RKO (cell line): ENCODE data around the gene VIPAS39.

Experiments
- DNase-seq: peaks from one replicate; pipeline ENCODE4 v3.0.0-alpha.2; 2016; ENCODE audit warnings: low spot score

Gene VIPAS39

DNA sequence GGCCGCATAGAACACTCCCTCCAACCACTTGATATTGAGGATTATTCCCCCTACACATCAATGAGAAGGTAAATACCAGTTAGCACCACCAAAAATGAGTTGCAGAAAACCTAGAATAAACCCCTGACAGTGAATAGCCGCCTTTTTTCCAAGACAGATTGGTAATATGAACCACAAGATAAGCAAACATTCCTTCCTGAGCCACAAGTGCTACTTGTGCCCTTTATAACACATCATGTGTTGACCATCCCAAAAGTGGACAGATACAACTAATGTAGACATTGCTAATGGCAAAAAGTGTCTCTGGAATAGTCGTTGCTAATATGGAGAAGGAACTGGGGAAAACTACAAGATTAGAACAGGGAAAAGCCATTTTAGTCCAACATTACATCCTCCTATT lies 51.3 kb downstream of the VIPAS39 start:
- DNase-seq = no peak

DNA sequence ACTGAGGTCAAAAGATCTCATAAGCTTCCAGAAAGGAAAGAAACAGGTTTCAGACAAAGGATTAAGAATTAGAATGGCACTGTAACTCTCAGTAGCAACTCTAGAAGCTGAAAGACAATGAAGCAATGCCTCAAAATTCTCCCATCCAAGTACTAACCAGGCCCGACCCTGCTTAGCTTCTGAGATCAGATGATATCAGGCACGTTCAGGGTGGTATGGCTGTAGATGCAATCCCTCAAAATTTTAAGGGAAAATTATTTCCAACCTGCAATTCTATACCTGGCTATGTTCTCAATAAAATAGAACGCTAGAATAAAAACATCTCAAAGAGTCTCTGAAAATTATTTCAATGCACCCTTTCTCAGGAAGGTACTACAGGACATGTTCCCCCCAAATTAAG lies 53.6 kb downstream of the VIPAS39 start:
- DNase-seq = no peak

GRCh38 chr14:77400216-77400615 lies 57.2 kb downstream of the VIPAS39 start:
- DNase-seq = no peak

GRCh38 chr14:77390188-77390587 lies 67.2 kb downstream of the VIPAS39 start:
- no peak for DNase-seq

DNA sequence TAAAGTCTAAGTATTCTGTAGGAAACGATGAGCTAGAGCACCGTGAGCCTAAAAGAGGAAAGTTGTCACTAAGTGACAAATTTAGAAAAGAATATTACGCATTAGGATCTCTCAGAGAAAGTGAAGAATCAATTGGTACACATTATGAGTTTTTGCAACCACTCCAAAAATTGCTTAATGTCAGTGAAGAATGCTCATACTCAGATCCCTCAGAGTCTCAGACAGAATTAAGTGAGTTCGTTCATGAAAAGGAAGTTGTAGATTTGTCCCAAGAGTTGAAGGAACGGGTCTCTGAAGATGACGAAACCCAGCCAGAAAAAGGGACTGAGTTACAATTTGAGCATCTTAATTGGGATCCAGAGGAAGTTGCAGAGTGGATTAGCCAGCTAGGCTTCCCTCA lies 78.7 kb downstream of the VIPAS39 start:
- no peak for DNase-seq

DNA sequence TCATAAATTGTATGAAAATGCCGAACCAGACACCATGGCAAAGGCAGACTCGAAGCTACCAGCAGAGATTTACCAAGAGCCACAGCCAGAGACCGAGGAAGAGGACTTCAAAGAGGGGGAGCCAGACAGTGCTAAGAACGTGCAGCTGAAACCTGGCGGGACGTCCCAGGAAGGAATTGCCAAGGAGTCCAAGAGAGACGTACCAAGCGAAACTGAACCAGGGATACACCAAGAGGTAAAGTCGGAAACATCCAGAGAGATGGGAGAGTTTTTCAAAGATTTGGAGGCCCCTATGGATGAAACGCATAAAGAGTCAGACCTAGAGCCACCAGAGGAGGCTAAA lies 79.9 kb downstream of the VIPAS39 start:
- peak; percentile 20 for DNase-seq

- DNase-seq = peak; percentile 85
Observed at GRCh38 chr14:77376771-77377501, 80.5 kb downstream of the VIPAS39 start, which contains the start of the genes SAMD15 and TMED8. Gene SAMD15 (plus strand): TSS chr14:77377379. CDS start chr14:77377419, 40 bp downstream. Gene TMED8 (minus strand): TSS chr14:77377094. CDS start chr14:77377053, 41 bp downstream.
